SK-N-SH (cell line): ENCODE data around the gene DGAT2. TPM values are rescaled to one million over a fixed set of nuclear protein-coding genes. Genes with fewer than 3 reads are reported as not detected.

Experiments
- CTCF ChIA-PET: fragments of 300-600, 350-600 bp; formaldehyde crosslinking; extraction: SDS; loops from one replicate; lab custom pipeline; 2021; lab: Yijun Ruan, JAX
- POLR2A ChIA-PET: fragments of 350-600 bp; sonication (Branson Sonifier 250); formaldehyde crosslinking; extraction: SDS; loops from one replicate; lab custom pipeline; 2020; ENCODE audit warnings: antibody characterized with exemption, inconsistent platforms; lab: Yijun Ruan, JAX
- DNase-seq: peaks from one replicate; pipeline ENCODE4 v3.0.0; 2012
- H2AFZ ChIP-seq: fragments of 200-600 bp; sonication (generic); 2 replicates; pipeline ENCODE4 v1.8.1; 2016; ENCODE audit warnings: antibody characterized with exemption, mild to moderate bottlenecking, low read depth
- H3F3A ChIP-seq: fragments of 200-600 bp; sonication (generic); replicated peaks from 2 replicates; pipeline ENCODE3; 2016; ENCODE audit warnings: antibody characterized with exemption, mild to moderate bottlenecking; ENCODE audit not compliant: insufficient read depth
- H3K27ac ChIP-seq, 2 experiments: fragments of 200-500 bp in 1 of 2; fragments of 200-600 bp in 1 of 2; sonication (Bioruptor generic) in 1 of 2; sonication (generic), shearing (Covaris generic) in 1 of 2; 2 replicates each; pipeline versions ENCODE4 v1.5.1 to v1.6.1; 2014 to 2016; ENCODE audit warnings: low read depth in 2 of 2, inconsistent platforms in 1 of 2, low read length in 1 of 2, mild to moderate bottlenecking in 1 of 2, mixed read lengths in 1 of 2
- H3K27me3 ChIP-seq: fragments of 200-600 bp; sonication (generic), shearing (Covaris generic); 2 replicates; pipeline ENCODE4 v1.6.1; 2016; ENCODE audit warnings: mixed run types; ENCODE audit not compliant: insufficient read depth
- H3K36me3 ChIP-seq, 2 experiments: fragments of 200-500 bp in 1 of 2; fragments of 200-600 bp in 1 of 2; sonication (Bioruptor generic) in 1 of 2; sonication (generic) in 1 of 2; replicated peaks in 1 of 2; 2 replicates each; pipeline versions ENCODE3 to v1.5.1; 2014 to 2016; ENCODE audit warnings: low read length in 1 of 2, mild to moderate bottlenecking in 1 of 2; ENCODE audit not compliant: insufficient read depth in 2 of 2, control insufficient read depth in 1 of 2
- H3K4me1 ChIP-seq, 2 experiments: fragments of 200-500 bp in 1 of 2; fragments of 200-600 bp in 1 of 2; sonication (Bioruptor generic) in 1 of 2; sonication (generic), shearing (Covaris generic) in 1 of 2; 2 replicates each; pipeline versions ENCODE4 v1.5.1 to v1.6.1; 2014 to 2016; ENCODE audit warnings: low read depth in 1 of 2, low read length in 1 of 2, mixed run types in 1 of 2; ENCODE audit not compliant: insufficient read depth in 2 of 2, control insufficient read depth in 1 of 2
- H3K4me2 ChIP-seq: fragments of 200-600 bp; sonication (generic), shearing (Covaris generic); 2 replicates; pipeline ENCODE4 v1.6.1; 2017; ENCODE audit warnings: mixed run types
- H3K4me3 ChIP-seq, 2 experiments: fragments of 200-500 bp in 1 of 2; fragments of 200-600 bp in 1 of 2; sonication (Bioruptor generic) in 1 of 2; sonication (generic), shearing (Covaris generic) in 1 of 2; 2 replicates each; pipeline versions ENCODE4 v1.5.1 to v1.8.1; 2014 to 2016; ENCODE audit warnings: low read depth in 2 of 2, inconsistent platforms in 1 of 2, low read length in 1 of 2, mild to moderate bottlenecking in 1 of 2, mixed read lengths in 1 of 2, moderate library complexity in 1 of 2
- H3K79me2 ChIP-seq: fragments of 200-600 bp; sonication (generic); 2 replicates; pipeline ENCODE4 v1.8.1; 2017; ENCODE audit warnings: mild to moderate bottlenecking; ENCODE audit not compliant: insufficient read depth
- H3K9ac ChIP-seq: fragments of 200-600 bp; sonication (generic); 2 replicates; pipeline ENCODE4 v1.6.1; 2017; ENCODE audit warnings: mixed run types
- H3K9me2 ChIP-seq: fragments of 200-600 bp; sonication (generic); 2 replicates; pipeline ENCODE4 v1.6.1; 2017; ENCODE audit warnings: mixed run types
- H3K9me3 ChIP-seq: fragments of 200-600 bp; sonication (generic); 2 replicates; pipeline ENCODE4 v1.6.1; 2017; ENCODE audit warnings: mixed run types, mild to moderate bottlenecking, moderate library complexity
- H4K20me1 ChIP-seq: fragments of 200-600 bp; sonication (generic); 2 replicates; pipeline ENCODE4 v1.6.1; 2017; ENCODE audit warnings: mild to moderate bottlenecking, mixed run types; ENCODE audit not compliant: insufficient read depth
- FOXJ3 ChIP-seq: sonication (generic); formaldehyde crosslinking; IDR thresholded peaks from 2 replicates; pipeline ENCODE4 v1.5.1; 2020; ENCODE audit warnings: mild to moderate bottlenecking, missing genetic modification reagents
- FOXM1 ChIP-seq: IDR thresholded peaks from 2 replicates; pipeline ENCODE4 v1.4.0; 2012; ENCODE audit warnings: low read depth, mild to moderate bottlenecking
- IRF3 ChIP-seq: fragments of 150-350 bp; IDR thresholded peaks from 2 replicates; pipeline ENCODE4 v1.6.1; 2016; ENCODE audit warnings: mild to moderate bottlenecking, low read depth, low read length
- MAX ChIP-seq: IDR thresholded peaks from 2 replicates; pipeline ENCODE4 v1.4.0; 2012; ENCODE audit warnings: low read depth
- NRF1 ChIP-seq: IDR thresholded peaks from 2 replicates; pipeline ENCODE4 v1.6.1; 2012; ENCODE audit warnings: low read depth, mild to moderate bottlenecking, low read length
- RAD21 ChIP-seq: IDR thresholded peaks from 2 replicates; pipeline ENCODE4 v1.6.1; 2012; ENCODE audit warnings: mild to moderate bottlenecking, low read length
- TAF1 ChIP-seq: IDR thresholded peaks from 2 replicates; pipeline ENCODE4 v1.6.1; 2012; ENCODE audit warnings: low read depth, mild to moderate bottlenecking, low read length, moderate library complexity, borderline replicate concordance
- USF1 ChIP-seq: IDR thresholded peaks from 2 replicates; pipeline ENCODE4 v1.4.0; 2012; ENCODE audit warnings: low read depth, borderline replicate concordance
- WGBS: methylation state at CpG from one replicate; pipeline ENCODE4 v1.1.6; 2017; ENCODE audit warnings: low lambda C conversion rate; 5-methylcytosine and 5-hydroxymethylcytosine counted together
- polyA plus RNA-seq, 3 experiments: library from polyadenylated mRNA; depleted of rRNA; stranded (reverse); fragments of >200 nt; gene quantifications; 2 replicates each; pipeline ENCODE4 v1.2.3, GENCODE V29; 2012

Gene DGAT2
- polyA plus RNA-seq, 1 of the 3 experiments (the other 2 are of a cell fraction), result 1.4 TPM

GRCh38 chr11:75765116-75765515, 3.5 kb upstream of the DGAT2 start (continued):
- TF ChIP-seq IRF3 (no peak), FOXM1 (no peak), USF1 (no peak)

- CTCF ChIA-PET, result interaction anchor here (1.6 kb wide), 1 partner anchor 54 kb away, joined by 4 read pairs; no protein-coding TSS in a partner anchor
- Histone ChIP-seq H3K4me3 (no peak overlapping the region), H3K27ac (no peak overlapping the region), H3K4me1 (peaks cover 5 to 11% of the 10 kb centered on the region in 2 experiments; a peak in 3 of 4 replicates), H2AFZ (no peak overlapping the region), H4K20me1 (no peaks in the 10 kb centered on the region), H3K79me2 (no peaks in the 10 kb centered on the region), H3K9me2 (no peaks in the 10 kb centered on the region), H3K9me3 (no peaks in the 10 kb centered on the region), H3K27me3 (peaks cover 8% of the 10 kb centered on the region), H3K36me3 (no peaks in the 10 kb centered on the region), H3F3A (no peaks in the 10 kb centered on the region), H3K9ac (no peak overlapping the region)
- POLR2A ChIA-PET, result no interaction called here
- DNase-seq, result no peak
- 90% methylated on average over 3 of the region's 4 CpGs for WGBS
- TF ChIP-seq RAD21 (no peak), FOXJ3 (CRISPR knock-in tag) (no peak)
- TF ChIP-seq, all 33 proteins: peak for 0
- H3K4me2 ChIP-seq, result no peak overlapping the region
Observed at GRCh38 chr11:75766443-75767227, 1.9 kb upstream of the DGAT2 start.

- WGBS, result 96% methylated on average over 6 of the region's 6 CpGs
- H3K27me3 ChIP-seq, result peaks cover 8% of the 10 kb centered on the region
- H3K36me3 ChIP-seq, result no peaks in the 10 kb centered on the region
- CTCF ChIA-PET, result interaction anchor here (1.6 kb wide), 1 partner anchor 55 kb away, joined by 4 read pairs; no protein-coding TSS in a partner anchor
- no peak for DNase-seq
- no peak overlapping the region for H2AFZ ChIP-seq
- no peaks in the 10 kb centered on the region for H3K9me3 ChIP-seq
- H3K79me2 ChIP-seq, result no peaks in the 10 kb centered on the region
- H3K9ac ChIP-seq, result no peak overlapping the region
- H3K4me3 ChIP-seq, result no peak overlapping the region
- H3K4me2 ChIP-seq, result no peak overlapping the region
- H3K4me1 ChIP-seq, result peaks cover 5 to 11% of the 10 kb centered on the region in 2 experiments; a peak in 3 of 4 replicates
- no peaks in the 10 kb centered on the region for H3F3A ChIP-seq
- no peaks in the 10 kb centered on the region for H3K9me2 ChIP-seq
- H3K27ac ChIP-seq, result no peak overlapping the region
- TF ChIP-seq TAF1 (no peak), MAX (no peak), NRF1 (no peak)
- H4K20me1 ChIP-seq, result no peaks in the 10 kb centered on the region
- POLR2A ChIA-PET, result no interaction called here
Observed at GRCh38 chr11:75767228-75767572, 1.4 kb upstream of the DGAT2 start.
